HCT116 (cell line): ENCODE measurements around the gene SERTAD3.

Source experiments
- CBX3 ChIP-seq: IDR thresholded peaks from 2 replicates; pipeline ENCODE4 v1.6.1; 2012; ENCODE audit warnings: low read depth
- EZH2 ChIP-seq: fragments of 200-600 bp; sonication (generic); IDR thresholded peaks from 2 replicates; pipeline ENCODE4 v1.6.1; 2017; ENCODE audit warnings: antibody characterized with exemption, mixed run types
- EZH2phosphoT487 ChIP-seq: fragments of 200-600 bp; IDR thresholded peaks from 2 replicates; pipeline ENCODE4 v1.6.1; 2018; ENCODE audit warnings: antibody characterized with exemption, borderline replicate concordance
- JUND ChIP-seq: IDR thresholded peaks from 2 replicates; pipeline ENCODE4 v1.6.1; 2012
- POLR2A ChIP-seq: IDR thresholded peaks from 2 replicates; pipeline ENCODE4 v1.7.0; 2011; ENCODE audit warnings: borderline replicate concordance; ENCODE audit not compliant: insufficient read depth, insufficient read length; ENCODE audit errors: extremely low read depth
- POLR2AphosphoS5 ChIP-seq: IDR thresholded peaks from 2 replicates; pipeline ENCODE4 v1.6.1; 2011; ENCODE audit warnings: mild to moderate bottlenecking, low read depth, low read length, moderate library complexity
- RAD21 ChIP-seq: IDR thresholded peaks from 2 replicates; pipeline ENCODE4 v1.6.1; 2012; ENCODE audit warnings: low read depth, mild to moderate bottlenecking
- SIN3A ChIP-seq: IDR thresholded peaks from 2 replicates; pipeline ENCODE4 v1.6.1; 2012; ENCODE audit warnings: low read depth
- SRF ChIP-seq: IDR thresholded peaks from 2 replicates; pipeline ENCODE4 v1.6.1; 2012; ENCODE audit warnings: low read depth
- ZNF274 ChIP-seq: fragments of 200-500 bp; sonication (Bioruptor generic); IDR thresholded peaks from 2 replicates; pipeline ENCODE4 v1.6.1; 2014; ENCODE audit warnings: mild to moderate bottlenecking, low read depth, low read length, inconsistent platforms
- TF ChIP-seq, protein P1 (sequence below): IDR thresholded peaks from 2 replicates; pipeline ENCODE4 v1.6.1; 2012
- TF ChIP-seq, protein P2 (sequence below), 3 experiments: fragments of 200-600 bp in 1 of 3; sonication (generic) in 1 of 3; IDR thresholded peaks in 2 of 3; conservative IDR thresholded peaks in 1 of 3; 2 replicates each; pipeline ENCODE4 v1.5.1; 2012 to 2017; ENCODE audit warnings: low read depth in 2 of 3, low read length in 2 of 3, antibody characterized with exemption in 1 of 3, borderline replicate concordance in 1 of 3, control low read depth in 1 of 3, mild to moderate bottlenecking in 1 of 3, mixed read lengths in 1 of 3, mixed run types in 1 of 3, moderate library complexity in 1 of 3; ENCODE audit not compliant: insufficient read depth in 1 of 3
- TF ChIP-seq, protein P3 (sequence below): IDR thresholded peaks from 2 replicates; pipeline ENCODE4 v1.6.1; 2012; ENCODE audit warnings: low read depth

DNA sequence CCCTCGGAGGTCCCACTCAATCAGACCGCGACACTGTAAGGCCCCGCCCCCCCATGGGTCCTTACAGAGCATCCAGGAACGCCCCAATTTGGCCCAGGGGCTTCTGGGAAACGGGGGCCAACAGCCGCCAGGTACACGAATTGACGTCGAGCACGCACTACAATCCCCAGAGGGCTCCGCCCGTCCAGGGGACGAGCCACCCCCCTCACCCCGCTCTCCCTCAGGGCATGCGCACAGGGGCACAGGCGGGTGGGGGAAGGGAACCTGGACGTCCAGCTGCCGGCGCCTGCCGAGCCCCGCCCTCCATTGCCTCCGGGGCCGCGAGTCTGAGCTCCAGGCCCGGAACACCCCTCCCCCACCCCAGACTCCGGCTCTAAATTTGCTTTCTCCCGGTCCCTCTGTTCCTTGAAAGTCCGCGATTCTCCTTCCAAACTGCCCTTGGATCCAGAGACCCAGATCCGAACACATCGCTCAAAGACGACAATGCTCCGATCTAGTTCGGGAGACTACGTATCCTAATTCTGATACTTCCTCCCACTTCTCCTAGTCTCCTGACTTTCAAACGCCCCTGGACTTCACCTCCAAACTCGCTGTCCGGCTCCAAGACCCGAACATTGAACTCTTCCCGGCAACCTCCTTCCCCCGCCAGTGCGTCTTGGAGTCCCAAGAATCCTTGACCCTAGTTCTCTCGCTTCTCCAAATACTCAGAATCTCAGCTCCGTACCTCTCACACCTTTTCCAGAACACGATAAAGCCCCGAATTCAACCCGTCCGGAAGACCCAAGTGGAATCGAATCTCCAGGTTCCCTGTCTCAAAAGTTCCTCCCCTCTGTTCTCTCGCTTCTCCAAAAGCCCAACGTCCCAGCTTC, 770 bp downstream of the SERTAD3 start:
- TF ChIP-seq CBX3 (no peak), ZNF274 (no peak), POLR2A (no peak), EZH2 (no peak), EZH2phosphoT487 (no peak), POLR2AphosphoS5 (peak; percentile 78), SIN3A (peak; percentile 41; the same call in 1 of the 2 replicates), JUND (no peak), RAD21 (0 out of 2 replicates have a peak, but pooled peaks have one; percentile 7), SRF (peak; percentile 77)
- TF ChIP-seq, protein P1, sequence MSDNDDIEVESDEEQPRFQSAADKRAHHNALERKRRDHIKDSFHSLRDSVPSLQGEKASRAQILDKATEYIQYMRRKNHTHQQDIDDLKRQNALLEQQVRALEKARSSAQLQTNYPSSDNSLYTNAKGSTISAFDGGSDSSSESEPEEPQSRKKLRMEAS: no peak; the same call in 1 of the 2 replicates
- TF ChIP-seq, protein P2, sequence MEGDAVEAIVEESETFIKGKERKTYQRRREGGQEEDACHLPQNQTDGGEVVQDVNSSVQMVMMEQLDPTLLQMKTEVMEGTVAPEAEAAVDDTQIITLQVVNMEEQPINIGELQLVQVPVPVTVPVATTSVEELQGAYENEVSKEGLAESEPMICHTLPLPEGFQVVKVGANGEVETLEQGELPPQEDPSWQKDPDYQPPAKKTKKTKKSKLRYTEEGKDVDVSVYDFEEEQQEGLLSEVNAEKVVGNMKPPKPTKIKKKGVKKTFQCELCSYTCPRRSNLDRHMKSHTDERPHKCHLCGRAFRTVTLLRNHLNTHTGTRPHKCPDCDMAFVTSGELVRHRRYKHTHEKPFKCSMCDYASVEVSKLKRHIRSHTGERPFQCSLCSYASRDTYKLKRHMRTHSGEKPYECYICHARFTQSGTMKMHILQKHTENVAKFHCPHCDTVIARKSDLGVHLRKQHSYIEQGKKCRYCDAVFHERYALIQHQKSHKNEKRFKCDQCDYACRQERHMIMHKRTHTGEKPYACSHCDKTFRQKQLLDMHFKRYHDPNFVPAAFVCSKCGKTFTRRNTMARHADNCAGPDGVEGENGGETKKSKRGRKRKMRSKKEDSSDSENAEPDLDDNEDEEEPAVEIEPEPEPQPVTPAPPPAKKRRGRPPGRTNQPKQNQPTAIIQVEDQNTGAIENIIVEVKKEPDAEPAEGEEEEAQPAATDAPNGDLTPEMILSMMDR (IDR thresholded peaks at IDR 0.05 in 2 of 3, conservative IDR thresholded peaks at IDR 0.05 in 1 of 3; ENCODE audit: borderline replicate concordance in 1 of 3, insufficient read depth in 1 of 3, low read depth in 2 of 3, low read length in 2 of 3): no peak
- TF ChIP-seq, protein P3, sequence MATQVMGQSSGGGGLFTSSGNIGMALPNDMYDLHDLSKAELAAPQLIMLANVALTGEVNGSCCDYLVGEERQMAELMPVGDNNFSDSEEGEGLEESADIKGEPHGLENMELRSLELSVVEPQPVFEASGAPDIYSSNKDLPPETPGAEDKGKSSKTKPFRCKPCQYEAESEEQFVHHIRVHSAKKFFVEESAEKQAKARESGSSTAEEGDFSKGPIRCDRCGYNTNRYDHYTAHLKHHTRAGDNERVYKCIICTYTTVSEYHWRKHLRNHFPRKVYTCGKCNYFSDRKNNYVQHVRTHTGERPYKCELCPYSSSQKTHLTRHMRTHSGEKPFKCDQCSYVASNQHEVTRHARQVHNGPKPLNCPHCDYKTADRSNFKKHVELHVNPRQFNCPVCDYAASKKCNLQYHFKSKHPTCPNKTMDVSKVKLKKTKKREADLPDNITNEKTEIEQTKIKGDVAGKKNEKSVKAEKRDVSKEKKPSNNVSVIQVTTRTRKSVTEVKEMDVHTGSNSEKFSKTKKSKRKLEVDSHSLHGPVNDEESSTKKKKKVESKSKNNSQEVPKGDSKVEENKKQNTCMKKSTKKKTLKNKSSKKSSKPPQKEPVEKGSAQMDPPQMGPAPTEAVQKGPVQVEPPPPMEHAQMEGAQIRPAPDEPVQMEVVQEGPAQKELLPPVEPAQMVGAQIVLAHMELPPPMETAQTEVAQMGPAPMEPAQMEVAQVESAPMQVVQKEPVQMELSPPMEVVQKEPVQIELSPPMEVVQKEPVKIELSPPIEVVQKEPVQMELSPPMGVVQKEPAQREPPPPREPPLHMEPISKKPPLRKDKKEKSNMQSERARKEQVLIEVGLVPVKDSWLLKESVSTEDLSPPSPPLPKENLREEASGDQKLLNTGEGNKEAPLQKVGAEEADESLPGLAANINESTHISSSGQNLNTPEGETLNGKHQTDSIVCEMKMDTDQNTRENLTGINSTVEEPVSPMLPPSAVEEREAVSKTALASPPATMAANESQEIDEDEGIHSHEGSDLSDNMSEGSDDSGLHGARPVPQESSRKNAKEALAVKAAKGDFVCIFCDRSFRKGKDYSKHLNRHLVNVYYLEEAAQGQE: no peak
